ENCODE measurements around the gene OTUB2. TPM values are rescaled to one million over a fixed set of nuclear protein-coding genes. Genes with fewer than 3 reads are reported as not detected.

Gene OTUB2
- total and polyA plus RNA-seq, 7 experiments from 2014 or later, result 0.11 to 2.5 (median 0.59) TPM; not detected in 1

DNA sequence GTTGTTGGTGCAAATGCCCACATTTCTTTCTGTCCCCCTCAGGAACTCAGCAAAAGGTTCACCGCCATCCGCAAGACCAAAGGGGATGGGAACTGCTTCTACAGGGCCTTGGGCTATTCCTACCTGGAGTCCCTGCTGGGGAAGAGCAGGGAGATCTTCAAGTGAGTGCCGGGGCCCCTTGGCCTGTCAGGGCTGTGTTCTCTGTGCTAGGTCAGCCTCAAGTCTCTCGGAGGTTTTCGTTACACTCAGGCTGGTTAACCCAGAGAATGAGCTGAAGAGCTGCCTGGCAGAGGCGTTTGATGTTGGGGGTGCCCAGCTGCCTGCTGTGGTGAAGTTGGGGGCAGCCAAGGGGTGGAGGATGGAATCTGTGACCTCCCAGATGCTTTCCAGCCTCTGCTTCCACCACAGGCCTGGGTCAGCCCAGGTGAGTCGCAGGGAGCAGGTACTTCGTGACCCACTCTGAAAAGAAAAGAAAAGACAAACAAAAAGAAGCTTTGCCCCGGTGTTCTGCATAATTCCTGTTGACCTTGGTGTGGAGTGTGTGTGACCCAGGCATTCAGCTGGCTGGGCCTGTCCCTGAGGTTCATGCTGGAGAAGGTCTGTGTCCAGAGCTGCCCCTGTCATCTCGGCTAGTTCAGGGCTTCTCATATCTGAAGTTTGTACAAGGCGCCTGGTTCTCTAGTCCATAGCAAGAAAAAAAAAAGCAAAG is 12.9 kb downstream of the OTUB2 start:
- POLR2A ChIA-PET, result interaction anchor here (0.7 kb wide), 1 partner anchor 13 kb away, joined by 3 read pairs; the partner anchor contains the start of gene OTUB2
- intact Hi-C loops (cut with micrococcal nuclease), result no loop called here

DNA sequence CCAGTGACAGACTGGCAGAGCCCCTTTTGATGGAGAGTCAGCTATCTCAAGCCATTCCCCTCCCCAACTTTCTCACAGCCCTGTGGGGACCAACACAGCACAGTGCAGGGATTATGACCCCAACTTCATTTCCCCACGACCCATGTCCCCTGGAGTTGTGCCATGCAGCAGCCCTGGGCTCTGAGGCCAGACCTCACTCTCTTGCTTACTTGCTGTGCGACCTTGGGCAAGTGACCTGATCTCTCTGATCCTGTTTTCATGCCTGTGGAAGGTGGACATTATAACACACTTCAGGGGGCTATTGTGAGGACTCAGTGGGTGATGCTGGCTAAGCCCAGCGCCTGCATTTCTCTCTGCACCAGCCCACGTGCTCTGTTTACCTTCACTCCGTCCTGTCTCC is 14.1 kb downstream of the OTUB2 start:
- H3K27ac ChIP-seq (ENCODE audit: low read depth, low read length), result no peak overlapping the region
- H3K27me3 ChIP-seq (ENCODE audit: control insufficient read depth in 2 of 2, insufficient read depth in 2 of 2, low read length in 2 of 2), result no peaks in the 10 kb centered on the region
- peaks cover 0 to 8% (median 0%) of the 10 kb centered on the region in 3 experiments for H3K36me3 ChIP-seq (ENCODE audit: control insufficient read depth in 2 of 3, insufficient read depth in 3 of 3, low read length in 3 of 3)
- Mint-ChIP-seq H3K4me3 (no peak overlapping the region), H3K27ac (peak overlapping the region in 2 of 9 donors; percentile 19 to 57), H3K36me3 (peaks cover 0 to 4% (median 0%) of the 10 kb centered on the region in 5 donors), H3K9me3 (peaks cover 0 to 3% (median 0%) of the 10 kb centered on the region in 11 donors), H3K4me1 (peaks cover 3 to 8% (median 4%) of the 10 kb centered on the region in 7 donors), H3K27me3 (no peaks in the 10 kb centered on the region)
- H3K9me3 ChIP-seq (ENCODE audit: control insufficient read depth in 2 of 3, low read length in 3 of 3), result no peaks in the 10 kb centered on the region
- DNase-seq, result no peak
- intact Hi-C loops (cut with micrococcal nuclease), result no loop called here
- ChIA-PET CTCF (interaction anchor here (0.5 kb wide), 1 partner anchor 192 kb away, joined by 3 read pairs; no protein-coding TSS in a partner anchor), POLR2A (no interaction called here)
- no peak overlapping the region for H3K4me3 ChIP-seq (ENCODE audit: low read length)
- no peak for ATAC-seq
- H3K4me1 ChIP-seq (ENCODE audit: control insufficient read depth in 2 of 2, insufficient read depth in 2 of 2, low read length in 2 of 2), result no peaks in the 10 kb centered on the region

More for the DNA sequence above, 12.9 kb downstream of the OTUB2 start:
- H3K9me3 Mint-ChIP-seq, result peaks cover 0 to 3% (median 0%) of the 10 kb centered on the region in 11 donors
- no peaks in the 10 kb centered on the region for H3K27me3 Mint-ChIP-seq
- H3K4me1 Mint-ChIP-seq, result peaks cover 3 to 8% (median 4%) of the 10 kb centered on the region in 7 donors
- Histone ChIP-seq H3K4me3 (ENCODE audit: low read length) (no peak overlapping the region), H3K36me3 (ENCODE audit: control insufficient read depth in 2 of 3, insufficient read depth in 3 of 3, low read length in 3 of 3) (no peaks in the 10 kb centered on the region), H3K27me3 (ENCODE audit: control insufficient read depth in 2 of 2, insufficient read depth in 2 of 2, low read length in 2 of 2) (no peaks in the 10 kb centered on the region), H3K4me1 (ENCODE audit: control insufficient read depth in 2 of 2, insufficient read depth in 2 of 2, low read length in 2 of 2) (no peaks in the 10 kb centered on the region), H3K9me3 (ENCODE audit: control insufficient read depth in 2 of 3, low read length in 3 of 3) (no peaks in the 10 kb centered on the region), H3K27ac (ENCODE audit: low read depth, low read length) (no peak overlapping the region)
- no peak for DNase-seq
- no peak overlapping the region for H3K27ac Mint-ChIP-seq
- CTCF ChIA-PET, result interaction anchor here (0.9 to 2.2 kb wide), 2 partner anchors 93 to 102 kb away, joined by 3 to 8 read pairs; no protein-coding TSS in a partner anchor
- H3K4me3 Mint-ChIP-seq, result no peak overlapping the region
- H3K36me3 Mint-ChIP-seq, result no peaks in the 10 kb centered on the region
- ATAC-seq, result no peak

DNA sequence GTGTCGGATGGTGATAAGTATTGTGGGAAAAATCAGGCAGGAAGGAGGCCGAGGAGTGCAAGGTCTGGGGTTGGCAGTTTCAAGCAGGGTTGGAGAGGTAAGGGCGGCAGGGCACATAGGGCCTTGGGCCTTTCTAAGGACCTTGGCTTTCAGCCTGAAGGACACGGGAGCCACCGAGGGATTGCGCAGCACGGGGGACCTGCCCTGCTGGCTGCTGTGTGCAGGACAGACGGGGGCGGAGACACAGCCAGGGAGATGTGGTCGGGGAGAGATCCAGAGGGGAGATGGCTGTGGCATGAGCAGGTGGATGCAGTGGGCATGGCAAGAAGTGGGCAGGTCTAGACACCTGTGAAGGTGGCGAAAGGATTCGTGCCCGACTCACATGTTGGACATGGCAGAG is 14.7 kb downstream of the OTUB2 start:
- H3K27me3 ChIP-seq (ENCODE audit: control insufficient read depth in 2 of 2, insufficient read depth in 2 of 2, low read length in 2 of 2), result no peaks in the 10 kb centered on the region
- H3K27ac ChIP-seq (ENCODE audit: low read depth, low read length), result no peak overlapping the region
- ATAC-seq (no peak), DNase-seq (no peak)
- Mint-ChIP-seq H3K36me3 (peaks cover 0 to 7% (median 0%) of the 10 kb centered on the region in 5 donors), H3K4me1 (peaks cover 3 to 8% (median 4%) of the 10 kb centered on the region in 7 donors), H3K9me3 (peaks cover 0 to 3% (median 0%) of the 10 kb centered on the region in 11 donors), H3K27ac (peak overlapping the region in 1 of 9 donors; percentile 57), H3K27me3 (no peaks in the 10 kb centered on the region), H3K4me3 (no peak overlapping the region)
- no peaks in the 10 kb centered on the region for H3K4me1 ChIP-seq (ENCODE audit: control insufficient read depth in 2 of 2, insufficient read depth in 2 of 2, low read length in 2 of 2)
- no peak overlapping the region for H3K4me3 ChIP-seq (ENCODE audit: low read length)
- intact Hi-C loops (cut with micrococcal nuclease), result no loop called here
- ChIA-PET CTCF (no interaction called here), POLR2A (no interaction called here)
- peaks cover 0 to 14% (median 0%) of the 10 kb centered on the region in 3 experiments for H3K36me3 ChIP-seq (ENCODE audit: control insufficient read depth in 2 of 3, insufficient read depth in 3 of 3, low read length in 3 of 3)
- H3K9me3 ChIP-seq (ENCODE audit: control insufficient read depth in 2 of 3, low read length in 3 of 3), result no peaks in the 10 kb centered on the region

DNA sequence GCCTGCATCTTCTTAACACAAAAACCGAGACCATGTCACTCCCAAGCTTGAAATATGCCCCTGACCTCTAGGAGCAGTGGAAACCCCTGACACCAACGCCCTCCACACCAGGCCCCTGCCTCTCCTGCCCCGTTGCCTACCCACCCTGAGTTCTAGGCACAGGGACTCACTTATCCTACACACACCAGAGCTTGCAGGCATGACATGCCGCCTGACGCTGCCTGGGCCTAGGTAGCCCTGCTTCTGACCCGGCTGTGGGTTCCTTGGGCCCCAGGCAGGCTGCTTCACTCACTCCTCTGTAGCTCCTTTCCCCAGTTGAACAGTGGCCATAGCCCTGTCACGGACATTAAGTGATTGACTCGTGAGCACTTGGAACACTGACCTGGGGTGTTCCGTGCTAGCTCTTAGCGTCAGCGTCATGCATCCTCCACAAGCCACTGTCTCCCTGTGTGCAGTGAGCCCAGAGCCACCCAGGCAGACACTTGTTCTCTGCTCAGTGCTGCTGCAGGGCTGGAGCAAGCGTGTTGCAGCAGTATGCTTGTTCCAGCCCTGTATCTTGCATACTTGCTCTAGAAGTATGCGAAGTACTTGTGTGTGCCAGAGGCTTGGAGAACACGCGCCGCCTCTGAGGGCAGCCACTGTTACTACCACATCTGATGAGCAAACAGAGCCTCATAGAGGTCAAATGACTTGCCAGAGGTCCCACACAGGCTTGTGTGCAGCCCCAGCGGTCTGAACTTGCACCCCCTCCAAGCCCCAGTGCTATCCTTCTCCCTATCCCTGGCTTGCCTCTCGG is 15.6 kb downstream of the OTUB2 start:
- intact Hi-C loops (cut with micrococcal nuclease), result no loop called here
- Mint-ChIP-seq H3K27me3 (no peaks in the 10 kb centered on the region), H3K36me3 (peaks cover 0 to 7% (median 0%) of the 10 kb centered on the region in 5 donors), H3K9me3 (peaks cover 0 to 3% (median 0%) of the 10 kb centered on the region in 11 donors), H3K4me1 (peaks cover 1 to 5% (median 1%) of the 10 kb centered on the region in 7 donors), H3K27ac (peak overlapping the region in 5 of 9 donors; percentile 33 to 59 (median 46)), H3K4me3 (no peak overlapping the region)
- Histone ChIP-seq H3K36me3 (ENCODE audit: control insufficient read depth in 2 of 3, insufficient read depth in 3 of 3, low read length in 3 of 3) (peaks cover 0 to 23% (median 5%) of the 10 kb centered on the region in 3 experiments), H3K4me1 (ENCODE audit: control insufficient read depth in 2 of 2, insufficient read depth in 2 of 2, low read length in 2 of 2) (no peaks in the 10 kb centered on the region), H3K27ac (ENCODE audit: low read depth, low read length) (no peak overlapping the region), H3K9me3 (ENCODE audit: control insufficient read depth in 2 of 3, low read length in 3 of 3) (no peaks in the 10 kb centered on the region), H3K27me3 (ENCODE audit: control insufficient read depth in 2 of 2, insufficient read depth in 2 of 2, low read length in 2 of 2) (no peaks in the 10 kb centered on the region), H3K4me3 (ENCODE audit: low read length) (no peak overlapping the region)
- POLR2A ChIA-PET, result no interaction called here
- peak; percentile 6 for ATAC-seq
- CTCF ChIA-PET, result interaction anchor here (0.8 kb wide), 1 partner anchor 96 kb away, joined by 3 read pairs; no protein-coding TSS in a partner anchor
- DNase-seq, result no peak

DNA sequence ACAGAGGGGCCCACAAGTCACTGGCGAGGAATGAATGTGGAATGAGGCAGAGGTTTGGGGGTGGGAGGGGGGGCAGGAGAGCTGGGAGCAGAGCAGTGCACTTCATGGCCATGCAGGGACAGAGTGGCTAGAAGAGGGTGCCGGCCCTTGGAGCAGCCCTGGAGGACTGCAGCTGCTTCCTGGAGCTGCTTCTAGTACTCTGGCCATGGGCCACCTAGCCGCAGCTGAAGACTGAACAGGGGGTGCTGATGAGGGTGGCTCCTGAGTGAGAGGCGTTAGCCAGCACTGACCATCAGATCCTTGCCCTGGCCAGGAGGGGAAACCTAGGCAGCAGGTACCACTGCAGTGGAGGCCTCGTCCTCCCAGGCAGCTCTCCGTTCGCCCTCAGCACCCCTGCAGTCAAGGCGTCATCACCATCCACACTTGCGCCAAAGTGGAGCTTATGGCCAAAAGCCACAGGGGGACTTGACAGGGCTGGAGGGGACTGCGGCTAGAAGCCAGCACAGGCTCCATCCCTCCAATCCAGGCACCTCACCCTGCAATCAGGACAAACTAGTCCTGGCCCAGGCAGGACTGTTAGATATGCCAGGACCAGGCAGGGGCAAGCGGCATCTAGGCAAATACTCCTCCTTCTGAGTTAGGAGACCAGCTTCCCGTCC is 16.4 kb downstream of the OTUB2 start:
- Histone ChIP-seq H3K4me3 (ENCODE audit: low read length) (no peak overlapping the region), H3K36me3 (ENCODE audit: control insufficient read depth in 2 of 3, insufficient read depth in 3 of 3, low read length in 3 of 3) (peaks cover 0 to 31% (median 5%) of the 10 kb centered on the region in 3 experiments), H3K4me1 (ENCODE audit: control insufficient read depth in 2 of 2, insufficient read depth in 2 of 2, low read length in 2 of 2) (no peaks in the 10 kb centered on the region), H3K9me3 (ENCODE audit: control insufficient read depth in 2 of 3, low read length in 3 of 3) (no peaks in the 10 kb centered on the region), H3K27me3 (ENCODE audit: control insufficient read depth in 2 of 2, insufficient read depth in 2 of 2, low read length in 2 of 2) (no peaks in the 10 kb centered on the region), H3K27ac (ENCODE audit: low read depth, low read length) (no peak overlapping the region)
- no peak overlapping the region for H3K4me3 Mint-ChIP-seq
- ChIA-PET CTCF (interaction anchor here (0.8 kb wide), 1 partner anchor 95 kb away, joined by 3 read pairs; no protein-coding TSS in a partner anchor), POLR2A (no interaction called here)
- intact Hi-C loops (cut with micrococcal nuclease), result no loop called here
- H3K4me1 Mint-ChIP-seq, result peaks cover 0 to 4% (median 0%) of the 10 kb centered on the region in 7 donors
- peak overlapping the region in 2 of 9 donors; percentile 33 to 45 for H3K27ac Mint-ChIP-seq
- no peaks in the 10 kb centered on the region for H3K27me3 Mint-ChIP-seq
- ATAC-seq (no peak), DNase-seq (no peak)
- H3K9me3 Mint-ChIP-seq, result peaks cover 0 to 3% (median 0%) of the 10 kb centered on the region in 11 donors
- H3K36me3 Mint-ChIP-seq, result peaks cover 0 to 8% (median 0%) of the 10 kb centered on the region in 5 donors

DNA sequence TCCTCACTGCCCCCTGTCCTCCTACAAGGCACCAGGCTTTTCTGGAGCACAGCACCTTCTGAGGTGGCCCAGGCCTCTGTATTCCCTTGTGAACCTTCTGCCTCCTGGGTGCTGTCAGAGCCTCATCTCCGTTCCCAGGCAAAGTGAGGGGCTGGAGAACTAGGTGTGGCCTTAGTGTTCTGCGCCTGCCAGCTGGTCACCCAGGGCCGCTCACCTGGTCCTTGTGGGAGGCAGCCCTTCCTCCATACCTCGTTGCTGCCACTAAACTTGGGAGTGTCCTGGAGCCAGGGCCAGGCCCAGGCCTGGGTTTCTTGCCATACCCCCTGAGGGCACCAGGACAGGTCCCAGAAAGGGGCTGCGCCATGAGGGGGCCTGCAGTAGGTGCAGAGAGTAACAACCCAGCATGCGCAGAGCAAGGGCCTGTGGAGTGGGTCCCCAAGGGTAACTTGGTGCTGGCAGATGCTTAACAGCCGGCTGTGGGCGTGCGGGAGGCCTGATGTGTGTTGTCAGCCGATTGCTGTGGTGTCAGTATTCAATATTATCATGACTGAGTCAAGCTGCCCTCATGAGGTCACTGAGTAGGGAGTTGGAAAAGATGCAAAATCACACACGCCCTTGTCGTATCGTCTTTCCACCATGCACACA is 17.1 kb downstream of the OTUB2 start:
- ATAC-seq (peak; percentile 6), DNase-seq (no peak)
- ChIA-PET POLR2A (no interaction called here), CTCF (interaction anchor here (1.0 kb wide), 1 partner anchor 9 kb away, joined by 3 read pairs; no protein-coding TSS in a partner anchor)
- intact Hi-C loops (cut with micrococcal nuclease), result no loop called here
- no peaks in the 10 kb centered on the region for H3K27me3 Mint-ChIP-seq
- peaks cover 0 to 4% (median 0%) of the 10 kb centered on the region in 7 donors for H3K4me1 Mint-ChIP-seq
- Histone ChIP-seq H3K27me3 (ENCODE audit: control insufficient read depth in 2 of 2, insufficient read depth in 2 of 2, low read length in 2 of 2) (no peaks in the 10 kb centered on the region), H3K4me3 (ENCODE audit: low read length) (no peak overlapping the region), H3K27ac (ENCODE audit: low read depth, low read length) (no peak overlapping the region), H3K36me3 (ENCODE audit: control insufficient read depth in 2 of 3, insufficient read depth in 3 of 3, low read length in 3 of 3) (peaks cover 0 to 38% (median 5%) of the 10 kb centered on the region in 3 experiments), H3K9me3 (ENCODE audit: control insufficient read depth in 2 of 3, low read length in 3 of 3) (no peaks in the 10 kb centered on the region), H3K4me1 (ENCODE audit: control insufficient read depth in 2 of 2, insufficient read depth in 2 of 2, low read length in 2 of 2) (no peaks in the 10 kb centered on the region)
- peak overlapping the region in 2 of 9 donors; percentile 13 to 62 for H3K27ac Mint-ChIP-seq
- H3K4me3 Mint-ChIP-seq, result no peak overlapping the region
- peaks cover 0 to 3% (median 0%) of the 10 kb centered on the region in 11 donors for H3K9me3 Mint-ChIP-seq
- peaks cover 0 to 15% (median 4%) of the 10 kb centered on the region in 5 donors for H3K36me3 Mint-ChIP-seq
